ENCODE results near the gene CD9.

DNA sequence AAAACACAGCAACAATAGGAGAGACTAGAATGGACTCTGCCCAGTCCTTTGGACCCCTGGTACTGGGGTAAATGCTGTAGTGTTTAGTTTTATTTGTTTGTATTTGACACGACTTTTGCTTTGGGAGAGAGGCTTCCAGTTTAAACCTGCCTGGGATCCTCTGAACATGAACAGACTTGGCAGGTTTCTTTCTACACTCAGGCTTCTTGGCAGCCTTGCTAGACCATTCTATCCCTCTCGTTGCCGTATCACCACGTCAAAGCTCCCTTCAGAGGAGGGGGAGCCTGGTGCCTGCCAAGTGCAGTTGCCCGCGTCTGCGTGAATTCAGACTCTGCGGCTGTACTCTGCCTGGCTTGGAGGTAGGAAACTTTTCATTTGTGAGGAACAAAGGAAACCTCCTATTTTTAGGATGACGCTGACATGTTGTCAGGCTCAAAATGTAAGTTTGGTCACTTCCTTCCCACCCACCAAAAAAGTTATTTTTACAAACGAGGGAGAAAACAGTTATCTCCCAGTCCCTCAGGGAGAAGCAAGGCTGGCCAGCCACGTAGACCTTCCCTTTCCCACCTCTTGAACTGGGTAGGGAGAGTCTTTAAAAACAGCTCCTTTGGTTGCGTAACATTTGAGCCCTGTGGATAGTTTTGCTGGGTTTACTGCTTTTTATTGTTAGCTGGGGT, 25.9 kb downstream of the CD9 start:
- TF ChIP-seq EZH2 (IDR thresholded peaks at IDR 0.05; ENCODE audit: borderline replicate concordance, insufficient read depth, low read depth, low read length, poor library complexity, severe bottlenecking) (no peak), CTCF (IDR thresholded peaks at IDR 0.05) (no peak)

Data from B cell (primary cell).